ENCODE results near the gene RAB3C.

Gene RAB3C

GRCh38 chr5:58818465-58818864 lies 235.6 kb downstream of the RAB3C start:
- TF ChIP-seq CTCF (IDR thresholded peaks at IDR 0.05; ENCODE audit: low read depth, low read length) = no peak
- H3K4me3 ChIP-seq (ENCODE audit: low read depth, low read length) = no peak overlapping the region

GRCh38 chr5:58825441-58825840 lies 242.6 kb downstream of the RAB3C start:
- H3K4me3 ChIP-seq (ENCODE audit: low read depth, low read length) = no peak overlapping the region
- no peak for TF ChIP-seq CTCF (IDR thresholded peaks at IDR 0.05; ENCODE audit: low read depth, low read length)

- no peak for TF ChIP-seq CTCF (IDR thresholded peaks at IDR 0.05; ENCODE audit: low read depth, low read length)
- no peak overlapping the region for H3K4me3 ChIP-seq (ENCODE audit: low read depth, low read length)
Observed at GRCh38 chr5:58825899-58826298, 243.0 kb downstream of the RAB3C start.

GRCh38 chr5:58827463-58827862 lies 244.6 kb downstream of the RAB3C start:
- no peak for TF ChIP-seq CTCF (IDR thresholded peaks at IDR 0.05; ENCODE audit: low read depth, low read length)
- no peak overlapping the region for H3K4me3 ChIP-seq (ENCODE audit: low read depth, low read length)

- H3K4me3 ChIP-seq (ENCODE audit: low read depth, low read length) = no peak overlapping the region
- no peak for TF ChIP-seq CTCF (IDR thresholded peaks at IDR 0.05; ENCODE audit: low read depth, low read length)
Observed at GRCh38 chr5:58828258-58828657, 245.4 kb downstream of the RAB3C start.

- H3K4me3 ChIP-seq (ENCODE audit: low read depth, low read length) = no peak overlapping the region
- no peak for TF ChIP-seq CTCF (IDR thresholded peaks at IDR 0.05; ENCODE audit: low read depth, low read length)
Observed at GRCh38 chr5:58834242-58835225, 251.7 kb downstream of the RAB3C start.

GRCh38 chr5:58836351-58836750 lies 253.5 kb downstream of the RAB3C start:
- no peak overlapping the region for H3K4me3 ChIP-seq (ENCODE audit: low read depth, low read length)
- TF ChIP-seq CTCF (IDR thresholded peaks at IDR 0.05; ENCODE audit: low read depth, low read length) = no peak

Data from WI38 (cell line).